GM23248 (cell line): ENCODE results near the gene ATP2C2.

Experiments
- EZH2 ChIP-seq: fragments of 200-600 bp; sonication (generic); IDR thresholded peaks from 2 replicates; pipeline ENCODE4 v1.6.1; 2018; ENCODE audit warnings: antibody characterized with exemption, mild to moderate bottlenecking; ENCODE audit not compliant: insufficient read depth, poor library complexity, severe bottlenecking
- EZH2phosphoT487 ChIP-seq: fragments of 200-600 bp; sonication (generic); IDR thresholded peaks from 2 replicates; pipeline ENCODE4 v1.6.1; 2018; ENCODE audit warnings: antibody characterized with exemption, moderate library complexity, mild to moderate bottlenecking, low read depth; ENCODE audit not compliant: insufficient read depth

- TF ChIP-seq EZH2phosphoT487 (no peak), EZH2 (no peak)
Observed at GRCh38 chr16:84412262-84412661, 43.9 kb downstream of the ATP2C2 start.
